ENCODE measurements around the gene CCNL2. TPM values are rescaled to one million over a fixed set of nuclear protein-coding genes. Genes with fewer than 3 reads are reported as not detected.

Gene CCNL2
- total RNA-seq, 4 donors from 2014 or later = 35.0 to 91.1 (median 43.7) TPM

DNA sequence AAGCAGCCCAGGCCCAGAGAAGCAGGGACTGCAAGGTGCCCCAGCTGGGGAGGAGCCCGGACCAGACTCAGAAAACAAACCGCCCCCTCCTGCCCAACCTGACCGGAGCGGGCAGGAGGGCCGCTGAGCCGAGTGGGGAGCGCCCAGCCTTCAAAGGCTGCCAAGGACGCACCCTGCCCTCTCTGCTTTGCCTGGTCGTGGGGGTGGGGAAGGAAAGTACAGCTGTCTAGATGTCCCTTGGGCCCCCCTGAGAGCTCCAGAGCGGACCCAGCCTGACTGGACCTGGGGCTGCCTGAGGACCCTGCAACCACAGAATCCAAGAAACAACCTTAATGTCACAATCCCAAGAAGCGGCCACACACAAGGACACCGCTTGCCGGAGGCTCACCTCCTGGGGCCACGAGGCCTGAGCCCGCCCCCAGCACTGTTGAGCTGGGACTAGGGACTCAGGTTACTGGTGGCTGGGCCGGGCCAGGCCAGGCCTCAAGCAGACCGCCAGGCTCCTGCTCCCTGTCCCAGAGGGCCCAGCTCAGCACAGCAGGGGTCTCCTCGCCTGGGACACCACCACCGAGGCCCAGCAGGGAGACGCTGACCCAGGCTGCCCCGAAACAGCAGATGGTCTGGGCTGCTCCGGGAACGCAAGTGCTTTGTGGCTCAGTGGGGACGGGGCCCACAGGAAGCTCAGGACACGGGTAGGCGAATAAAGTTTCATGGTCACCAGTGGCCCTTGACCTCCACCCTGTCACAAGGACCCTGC lies 51.3 kb downstream of the CCNL2 start:
- intact Hi-C loops (cut with DNase I; ENCODE audit: low total_unique reads) (loop anchor here (1.0 to 5.0 kb wide), 5 partner anchors 23 to 366 kb away; partner anchors contain the start of genes CCNL2, CPTP, INTS11 and PERM1), in situ Hi-C loops (cut with MboI; ENCODE audit: low sequenced_read_pairs in 4 of 4) (no loop called here)
- H3K27ac ChIP-seq = peak overlapping the region; percentile 96 to 99 (median 98)
- peak overlapping the region; percentile 56 to 74 (median 60) for H3K4me3 ChIP-seq
- no peaks in the 10 kb centered on the region for H3K9me3 ChIP-seq
- TF ChIP-seq POLR2A (IDR thresholded peaks at IDR 0.05) = peak; percentile 90
- TF ChIP-seq, protein P1, sequence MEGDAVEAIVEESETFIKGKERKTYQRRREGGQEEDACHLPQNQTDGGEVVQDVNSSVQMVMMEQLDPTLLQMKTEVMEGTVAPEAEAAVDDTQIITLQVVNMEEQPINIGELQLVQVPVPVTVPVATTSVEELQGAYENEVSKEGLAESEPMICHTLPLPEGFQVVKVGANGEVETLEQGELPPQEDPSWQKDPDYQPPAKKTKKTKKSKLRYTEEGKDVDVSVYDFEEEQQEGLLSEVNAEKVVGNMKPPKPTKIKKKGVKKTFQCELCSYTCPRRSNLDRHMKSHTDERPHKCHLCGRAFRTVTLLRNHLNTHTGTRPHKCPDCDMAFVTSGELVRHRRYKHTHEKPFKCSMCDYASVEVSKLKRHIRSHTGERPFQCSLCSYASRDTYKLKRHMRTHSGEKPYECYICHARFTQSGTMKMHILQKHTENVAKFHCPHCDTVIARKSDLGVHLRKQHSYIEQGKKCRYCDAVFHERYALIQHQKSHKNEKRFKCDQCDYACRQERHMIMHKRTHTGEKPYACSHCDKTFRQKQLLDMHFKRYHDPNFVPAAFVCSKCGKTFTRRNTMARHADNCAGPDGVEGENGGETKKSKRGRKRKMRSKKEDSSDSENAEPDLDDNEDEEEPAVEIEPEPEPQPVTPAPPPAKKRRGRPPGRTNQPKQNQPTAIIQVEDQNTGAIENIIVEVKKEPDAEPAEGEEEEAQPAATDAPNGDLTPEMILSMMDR (IDR thresholded peaks at IDR 0.05 in 4 of 5, conservative IDR thresholded peaks at IDR 0.05 in 1 of 5) = peak in 1 of 5 experiments; percentile 6
- DNase-seq = peak; percentile 73 to 85
- H3K36me3 ChIP-seq = no peaks in the 10 kb centered on the region
- ATAC-seq = peak; percentile 41 to 50
- peaks cover 56 to 64% of the 10 kb centered on the region in 2 donors for H3K4me1 ChIP-seq
- H3K27me3 ChIP-seq = no peaks in the 10 kb centered on the region

GRCh38 chr1:1347026-1347595 lies 52.0 kb downstream of the CCNL2 start:
- no peak for TF ChIP-seq POLR2A (IDR thresholded peaks at IDR 0.05)
- TF ChIP-seq, protein P1 (IDR thresholded peaks at IDR 0.05 in 4 of 5, conservative IDR thresholded peaks at IDR 0.05 in 1 of 5) = no peak
- intact Hi-C loops (cut with DNase I; ENCODE audit: low total_unique reads) = loop anchor here (5.0 kb wide), 2 partner anchors 160 to 365 kb away; partner anchors contain the start of gene PERM1
- Histone ChIP-seq H3K36me3 (no peaks in the 10 kb centered on the region), H3K4me1 (peaks cover 53 to 68% of the 10 kb centered on the region in 2 donors), H3K4me3 (peak overlapping the region; percentile 56 to 74 (median 60)), H3K9me3 (no peaks in the 10 kb centered on the region), H3K27me3 (no peaks in the 10 kb centered on the region), H3K27ac (peak overlapping the region; percentile 96 to 99 (median 98))
- in situ Hi-C loops (cut with MboI; ENCODE audit: low sequenced_read_pairs in 4 of 4) = no loop called here
- DNase-seq (no peak), ATAC-seq (no peak)

DNA sequence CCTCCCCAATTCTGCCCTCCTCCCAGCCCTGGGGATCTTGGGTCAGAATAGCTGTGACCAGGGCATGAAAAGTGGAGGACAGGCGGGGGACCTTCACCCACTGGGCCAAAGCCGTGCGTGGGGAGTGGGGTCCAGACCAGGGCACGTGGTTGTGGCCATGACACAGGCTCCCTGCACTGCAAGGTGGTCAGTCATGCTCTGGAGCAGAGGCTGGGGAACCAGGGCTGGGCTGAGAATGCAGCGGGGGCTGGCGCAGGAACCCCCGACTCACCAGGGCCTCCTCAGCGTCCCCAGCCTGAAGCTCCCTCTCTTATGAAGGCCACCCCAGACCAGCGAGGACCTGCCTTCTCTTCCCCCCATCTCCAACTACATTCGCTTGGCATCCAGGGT lies 52.6 kb downstream of the CCNL2 start:
- no peaks in the 10 kb centered on the region for H3K27me3 ChIP-seq
- TF ChIP-seq, protein P1 (IDR thresholded peaks at IDR 0.05 in 4 of 5, conservative IDR thresholded peaks at IDR 0.05 in 1 of 5) = no peak
- no peak for TF ChIP-seq POLR2A (IDR thresholded peaks at IDR 0.05)
- ATAC-seq = no peak
- in situ Hi-C loops (cut with MboI; ENCODE audit: low sequenced_read_pairs in 4 of 4) = no loop called here
- H3K36me3 ChIP-seq = peaks cover 0 to 4% of the 10 kb centered on the region in 2 donors
- DNase-seq = no peak
- peak overlapping the region; percentile 96 to 99 (median 98) for H3K27ac ChIP-seq
- intact Hi-C loops (cut with DNase I; ENCODE audit: low total_unique reads) = loop anchor here (5.0 kb wide), 2 partner anchors 161 to 364 kb away; partner anchors contain the start of gene PERM1
- H3K9me3 ChIP-seq = no peaks in the 10 kb centered on the region
- H3K4me3 ChIP-seq = peak overlapping the region; percentile 56 to 74 (median 60)
- H3K4me1 ChIP-seq = peaks cover 53 to 70% of the 10 kb centered on the region in 2 donors

GRCh38 chr1:1345860-1346500 lies 53.2 kb downstream of the CCNL2 start:
- TF ChIP-seq, protein P1 (IDR thresholded peaks at IDR 0.05 in 4 of 5, conservative IDR thresholded peaks at IDR 0.05 in 1 of 5) = no peak
- no peak for TF ChIP-seq POLR2A (IDR thresholded peaks at IDR 0.05)
- H3K36me3 ChIP-seq = peaks cover 0 to 9% of the 10 kb centered on the region in 2 donors
- H3K9me3 ChIP-seq = no peaks in the 10 kb centered on the region
- ATAC-seq (no peak), DNase-seq (no peak)
- peak overlapping the region; percentile 96 to 99 (median 98) for H3K27ac ChIP-seq
- in situ Hi-C loops (cut with MboI; ENCODE audit: low sequenced_read_pairs in 4 of 4) (no loop called here), intact Hi-C loops (cut with DNase I; ENCODE audit: low total_unique reads) (loop anchor here (5.0 kb wide), 2 partner anchors 161 to 364 kb away; partner anchors contain the start of gene PERM1)
- no peaks in the 10 kb centered on the region for H3K27me3 ChIP-seq
- H3K4me3 ChIP-seq = peak overlapping the region; percentile 10 to 74 (median 58)
- H3K4me1 ChIP-seq = peaks cover 53 to 67% of the 10 kb centered on the region in 2 donors
